PC-3 (cell line): ENCODE data around the gene NGF. TPM values are rescaled to one million over a fixed set of nuclear protein-coding genes. Genes with fewer than 3 reads are reported as not detected.

Source experiments
- ATAC-seq: fragments of 200-7000 bp; cut with Tn5 transposase; 2 replicates; pipeline ENCODE4 v1.9.1; 2020; ENCODE audit warnings: mild to moderate bottlenecking, moderate library complexity
- BruUV-seq: library from RNA; stranded (reverse); fragments of 400-500 nt; replicated peaks from 2 replicates; lab custom pipeline; 2021; lab: Mats Ljungman, UMichigan
- CTCF ChIA-PET: fragments of 300-600 bp; sonication (Branson Sonifier 250); formaldehyde crosslinking; loops from one replicate; lab custom pipeline; 2022; ENCODE audit warnings: antibody characterized with exemption; lab: Charles Lee
- POLR2A ChIA-PET: fragments of 300-600 bp; sonication (Branson Sonifier 250); formaldehyde crosslinking; loops from one replicate; lab custom pipeline; 2022; ENCODE audit warnings: antibody characterized with exemption; ENCODE audit not compliant: unreplicated experiment; lab: Charles Lee
- DNase-seq: peaks from one replicate; pipeline ENCODE4 v3.0.0-alpha.2; 2015
- H2AFZ ChIP-seq: fragments of 300-600 bp; sonication (generic); 2 replicates; pipeline ENCODE4 v1.6.0; 2016; ENCODE audit warnings: antibody characterized with exemption, low read length
- H3F3A ChIP-seq: fragments of 300-600 bp; sonication (generic); one replicate; pipeline ENCODE4 v1.6.0; 2017; ENCODE audit warnings: antibody characterized with exemption, low read length, control low read depth, mild to moderate bottlenecking; ENCODE audit not compliant: unreplicated experiment
- H3K27ac ChIP-seq: fragments of 300-600 bp; sonication (generic); 2 replicates; pipeline ENCODE4 v1.5.1; 2016; ENCODE audit warnings: mild to moderate bottlenecking, low read length
- H3K27me3 ChIP-seq: fragments of 300-600 bp; sonication (generic); 2 replicates; pipeline ENCODE4 v1.6.1; 2016; ENCODE audit warnings: low read length, mixed read lengths
- H3K36me3 ChIP-seq: fragments of 300-600 bp; sonication (generic); 2 replicates; pipeline ENCODE4 v1.6.1; 2016; ENCODE audit warnings: low read depth, mixed run types, low read length, mixed read lengths
- H3K4me1 ChIP-seq: fragments of 300-600 bp; sonication (generic); 2 replicates; pipeline ENCODE4 v1.5.1; 2016; ENCODE audit warnings: low read length; ENCODE audit not compliant: insufficient read depth
- H3K4me2 ChIP-seq: fragments of 300-600 bp; sonication (generic); 2 replicates; pipeline ENCODE4 v1.6.0; 2016; ENCODE audit warnings: low read length
- H3K4me3 ChIP-seq: fragments of 300-600 bp; sonication (generic); 2 replicates; pipeline ENCODE4 v1.5.1; 2016; ENCODE audit warnings: mild to moderate bottlenecking, low read length, mixed read lengths
- H3K79me2 ChIP-seq: fragments of 300-600 bp; sonication (generic); 2 replicates; pipeline ENCODE4 v1.6.1; 2017; ENCODE audit warnings: low read length, mixed read lengths
- H3K9ac ChIP-seq: fragments of 300-600 bp; sonication (generic); 2 replicates; pipeline ENCODE4 v1.6.0; 2016; ENCODE audit warnings: mild to moderate bottlenecking, low read length
- H3K9me2 ChIP-seq: fragments of 300-600 bp; sonication (generic); replicated peaks from 2 replicates; pipeline ENCODE4 v1.6.1; 2016; ENCODE audit warnings: mixed run types, low read length, mixed read lengths
- H3K9me3 ChIP-seq: fragments of 300-600 bp; sonication (generic); 2 replicates; pipeline ENCODE4 v1.6.1; 2016; ENCODE audit warnings: low read length, mixed read lengths
- H4K20me1 ChIP-seq: fragments of 300-600 bp; sonication (generic); 2 replicates; pipeline ENCODE4 v1.6.1; 2016; ENCODE audit warnings: low read length, mixed read lengths
- CTCF ChIP-seq: fragments of 300-600 bp; sonication (generic); conservative IDR thresholded peaks from 2 replicates; pipeline ENCODE4 v1.5.1; 2017; ENCODE audit warnings: antibody characterized with exemption, low read depth, mild to moderate bottlenecking, low read length
- EZH2 ChIP-seq: fragments of 300-600 bp; sonication (generic); IDR thresholded peaks from one replicate; pipeline ENCODE4 v1.6.1; 2017; ENCODE audit warnings: antibody characterized with exemption, mild to moderate bottlenecking, low read length; ENCODE audit not compliant: unreplicated experiment
- EZH2phosphoT487 ChIP-seq: fragments of 300-600 bp; sonication (generic); IDR thresholded peaks from 2 replicates; pipeline ENCODE4 v1.6.1; 2018; ENCODE audit warnings: mild to moderate bottlenecking, antibody characterized with exemption, low read length, borderline replicate concordance
- intact Hi-C: fragments of 100-400 bp; cut with micrococcal nuclease; formaldehyde crosslinking; loops from 2 replicates; pipeline ENCODE4 v1.9.0; 2023
- total RNA-seq: library from RNA; depleted of rRNA; stranded (reverse); fragments of >200 nt; gene quantifications from 2 replicates; pipeline ENCODE4 v1.2.3, GENCODE V29; 2014

The NGF gene
- total RNA-seq, 1 experiment from 2014 or later, result 2.4 TPM

- Histone ChIP-seq H3K9ac (no peak overlapping the region), H3K4me2 (no peak overlapping the region), H2AFZ (no peak overlapping the region), H3K4me1 (peaks cover 2% of the 10 kb centered on the region; the same call in 1 of the 2 replicates), H3K36me3 (no peaks in the 10 kb centered on the region), H3K27me3 (no peaks in the 10 kb centered on the region), H3K9me3 (no peaks in the 10 kb centered on the region), H3K9me2 (no peaks in the 10 kb centered on the region), H3K79me2 (no peaks in the 10 kb centered on the region), H3K4me3 (no peak overlapping the region), H3F3A (no peaks in the 10 kb centered on the region), H3K27ac (no peak overlapping the region), H4K20me1 (no peaks in the 10 kb centered on the region)
- no TSS peak for BruUV-seq
- DNase-seq, result no peak
- ChIA-PET CTCF (interaction anchor here (0.5 kb wide), 1 partner anchor 199 kb away, joined by 3 read pairs; no protein-coding TSS in a partner anchor), POLR2A (no interaction called here)
- intact Hi-C loops, result no loop called here
- no peak for TF ChIP-seq EZH2
- TF ChIP-seq EZH2phosphoT487, result no peak
- no peak for TF ChIP-seq CTCF
- no peak for ATAC-seq
Observed at GRCh38 chr1:115341948-115342347, 3.9 kb upstream of the NGF start.

GRCh38 chr1:115340879-115341278 lies 2.8 kb upstream of the NGF start:
- no peak overlapping the region for H3K27ac ChIP-seq
- H3K9ac ChIP-seq, result no peak overlapping the region
- no peak for DNase-seq
- no peak overlapping the region for H2AFZ ChIP-seq
- BruUV-seq, result no TSS peak
- POLR2A ChIA-PET, result no interaction called here
- no peaks in the 10 kb centered on the region for H3F3A ChIP-seq
- H4K20me1 ChIP-seq, result no peaks in the 10 kb centered on the region
- no peaks in the 10 kb centered on the region for H3K36me3 ChIP-seq
- CTCF ChIA-PET, result no interaction called here
- H3K9me3 ChIP-seq, result no peaks in the 10 kb centered on the region
- intact Hi-C loops, result no loop called here
- H3K4me3 ChIP-seq, result no peak overlapping the region
- H3K79me2 ChIP-seq, result no peaks in the 10 kb centered on the region
- no peak for TF ChIP-seq EZH2
- TF ChIP-seq CTCF, result no peak
- TF ChIP-seq EZH2phosphoT487, result no peak
- H3K9me2 ChIP-seq, result no peaks in the 10 kb centered on the region
- H3K4me2 ChIP-seq, result no peak overlapping the region
- no peaks in the 10 kb centered on the region for H3K27me3 ChIP-seq
- ATAC-seq, result no peak
- H3K4me1 ChIP-seq, result peaks cover 8% of the 10 kb centered on the region; the same call in 1 of the 2 replicates

- no peaks in the 10 kb centered on the region for H3K9me3 ChIP-seq
- ChIA-PET POLR2A (interaction anchor here (0.5 kb wide), 1 partner anchor 73 kb away, joined by 3 read pairs; no protein-coding TSS in a partner anchor), CTCF (no interaction called here)
- no peak for TF ChIP-seq CTCF
- intact Hi-C loops, result no loop called here
- H3K4me2 ChIP-seq, result peak overlapping the region; percentile 100
- DNase-seq (no peak), ATAC-seq (no peak)
- BruUV-seq, result no TSS peak
- peak overlapping the region; percentile 99; the same call in 1 of the 2 replicates for H2AFZ ChIP-seq
- H3F3A ChIP-seq, result no peaks in the 10 kb centered on the region
- peak overlapping the region; percentile 99 for H3K4me3 ChIP-seq
- no peaks in the 10 kb centered on the region for H3K9me2 ChIP-seq
- H3K27ac ChIP-seq, result no peak overlapping the region
- H4K20me1 ChIP-seq, result no peaks in the 10 kb centered on the region
- no peaks in the 10 kb centered on the region for H3K27me3 ChIP-seq
- H3K4me1 ChIP-seq, result peaks cover 8% of the 10 kb centered on the region; the same call in 1 of the 2 replicates
- H3K36me3 ChIP-seq, result no peaks in the 10 kb centered on the region
- no peak overlapping the region for H3K9ac ChIP-seq
- no peaks in the 10 kb centered on the region for H3K79me2 ChIP-seq
Observed at GRCh38 chr1:115338457-115338820, 390 bp upstream of the NGF start.
